Adrenal gland (tissue), 12 donors: ENCODE data around the gene PRX. TPM values are rescaled to one million over a fixed set of nuclear protein-coding genes. Genes with fewer than 3 reads are reported as not detected.

Experiments
- DNase-seq, 7 donors: peaks; one replicate each; pipeline ENCODE4 v3.0.0-alpha.2; 2019 to 2020
- H3K27ac ChIP-seq, 5 donors: fragments of 200-600 bp; sonication (generic) in 4 of 5; 1 replicate in 3 of 5; 2 replicates in 2 of 5; pipeline versions ENCODE4 v1.5.1 to v1.8.0; 2016 to 2020; ENCODE audit warnings: mild to moderate bottlenecking in 1 of 5
- H3K27me3 ChIP-seq: fragments of 200-600 bp; 2 replicates; pipeline ENCODE4 v1.8.0; 2021
- H3K36me3 ChIP-seq, 2 donors: fragments of 200-600 bp; replicated peaks in 1 of 2; 1 replicate in 1 of 2; 2 replicates in 1 of 2; pipeline versions ENCODE4 v1.5.1 to v1.8.0; 2018 to 2022
- H3K4me1 ChIP-seq, 2 donors: fragments of 200-600 bp; replicated peaks in 1 of 2; 1 replicate in 1 of 2; 2 replicates in 1 of 2; pipeline versions ENCODE4 v1.5.1 to v1.8.0; 2018 to 2021
- H3K4me3 ChIP-seq, 4 donors: fragments of 200-600 bp; sonication (generic) in 3 of 4; one replicate each; pipeline ENCODE4 v1.5.1; 2016 to 2018
- H3K9me3 ChIP-seq, 3 donors: fragments of 200-600 bp; sonication (generic) in 1 of 3; replicated peaks in 1 of 3; 1 replicate in 2 of 3; 2 replicates in 1 of 3; pipeline versions ENCODE4 v1.5.1 to v1.8.0; 2016 to 2021
- CTCF ChIP-seq, 6 experiments: fragments of 450-650 bp in 4 of 6; fragments of 200-600 bp in 2 of 6; sonication (generic) in 1 of 6; IDR thresholded peaks; 1 replicate in 5 of 6; 2 replicates in 1 of 6; pipeline versions ENCODE4 v1.5.1 to v1.8.0; 2016 to 2021; ENCODE audit warnings: antibody characterized with exemption in 6 of 6, mild to moderate bottlenecking in 2 of 6, moderate library complexity in 1 of 6
- POLR2A ChIP-seq, 2 donors: fragments of 450-650 bp; IDR thresholded peaks; one replicate each; pipeline ENCODE4 v1.6.1; 2017; ENCODE audit warnings: antibody characterized with exemption in 2 of 2, mild to moderate bottlenecking in 2 of 2, moderate library complexity in 1 of 2
- WGBS, 4 donors: extraction: QIAGEN DNeasy Blood & Tissue Kit in 2 of 4; methylation state at CpG; one replicate each; pipeline versions ENCODE4 v1.1.5 to v1.1.7; 2013 to 2017; 5-methylcytosine and 5-hydroxymethylcytosine counted together
- intact Hi-C, 2 donors: fragments of 100-400 bp; cut with DNase I; formaldehyde crosslinking; loops; one replicate each; pipeline versions ENCODE4 v1.14.1 to v1.15.0; 2022 to 2023
- polyA plus RNA-seq, 3 donors: library from polyadenylated mRNA; stranded (reverse); fragments of 200-250 nt in 2 of 3; fragments of 350-450 nt in 1 of 3; fragmentation: Illumina TruSeq in 1 of 3; extraction: RNeasy Lipid Tissue Mini Kit (QIAGEN cat#74804) in 1 of 3; gene quantifications; one replicate each; pipeline ENCODE4 v1.2.3, GENCODE V29; 2013 to 2014
- total RNA-seq, 9 donors: library from RNA; depleted of rRNA in 4 of 9; stranded (reverse); fragments of >200 nt in 4 of 9; fragments of 120-200 nt in 1 of 9; fragmentation: NEBNext Ultra II Directional in 1 of 9; extraction: Animal tissue kit (Norgen Biotek cat#: 25700) in 1 of 9; gene quantifications; one replicate each; pipeline versions ENCODE4 v1.1.0 to v1.2.4, GENCODE V29; 2013 to 2023
- donor health status: healthy with polysubstance abuse.
- donor health status: Bipolar disorder and iron deficiency.
- donor health status: DM: yes; HTN: yes; CAD: no.
- donor health status: DM: no; HTN: no; CAD: no.
- donor health status: DM: no; HTN: no; CAD: no.
- donor health status: DM: yes; HTN: yes; CAD: no.

Gene PRX
- total and polyA plus RNA-seq, 12 donors = 3.2 to 12.8 (median 7.7) TPM

GRCh38 chr19:40417643-40417981 is 4.4 kb upstream of the PRX start:
- WGBS, 4 donors = 71 to 83% (median 77%) methylated on average over 1 to 4 of the region's 4 CpGs
- Histone ChIP-seq H3K4me1 (peaks cover 6 to 27% of the 10 kb centered on the region in 2 donors), H3K36me3 (peaks cover 0 to 4% of the 10 kb centered on the region in 2 donors), H3K27ac (peak overlapping the region; percentile 9 to 84 (median 41)), H3K4me3 (no peak overlapping the region), H3K9me3 (no peaks in the 10 kb centered on the region), H3K27me3 (no peaks in the 10 kb centered on the region)
- no peak for TF ChIP-seq POLR2A (IDR thresholded peaks at IDR 0.05)
- TF ChIP-seq CTCF (IDR thresholded peaks at IDR 0.05) = no peak
- intact Hi-C loops = no loop called here
- no peak for DNase-seq

- Histone ChIP-seq H3K27me3 (no peaks in the 10 kb centered on the region), H3K36me3 (no peaks in the 10 kb centered on the region), H3K4me1 (peaks cover 6 to 27% of the 10 kb centered on the region in 2 donors), H3K4me3 (no peak overlapping the region), H3K27ac (peak overlapping the region; percentile 9 to 84 (median 41)), H3K9me3 (no peaks in the 10 kb centered on the region)
- peak in 4 of 7 donors; percentile 57 to 60 (median 58) for DNase-seq
- 41 to 54% (median 43%) methylated on average over 9 to 16 of the region's 16 CpGs for WGBS, 4 donors
- intact Hi-C loops = no loop called here
- no peak for TF ChIP-seq CTCF (IDR thresholded peaks at IDR 0.05)
- no peak for TF ChIP-seq POLR2A (IDR thresholded peaks at IDR 0.05)
Observed at GRCh38 chr19:40416918-40417642, 3.9 kb upstream of the PRX start.

GRCh38 chr19:40415768-40416167 is 2.6 kb upstream of the PRX start:
- Histone ChIP-seq H3K4me3 (no peak overlapping the region), H3K4me1 (peaks cover 12 to 31% of the 10 kb centered on the region in 2 donors), H3K27me3 (no peaks in the 10 kb centered on the region), H3K9me3 (no peaks in the 10 kb centered on the region), H3K27ac (peak overlapping the region in 1 of 5 donors; percentile 17), H3K36me3 (no peaks in the 10 kb centered on the region)
- intact Hi-C loops = no loop called here
- no peak for DNase-seq
- TF ChIP-seq POLR2A (IDR thresholded peaks at IDR 0.05) = no peak
- no peak for TF ChIP-seq CTCF (IDR thresholded peaks at IDR 0.05)
- WGBS, 4 donors = 92 to 100% (median 95%) methylated on average over 2 of the region's 2 CpGs

DNA sequence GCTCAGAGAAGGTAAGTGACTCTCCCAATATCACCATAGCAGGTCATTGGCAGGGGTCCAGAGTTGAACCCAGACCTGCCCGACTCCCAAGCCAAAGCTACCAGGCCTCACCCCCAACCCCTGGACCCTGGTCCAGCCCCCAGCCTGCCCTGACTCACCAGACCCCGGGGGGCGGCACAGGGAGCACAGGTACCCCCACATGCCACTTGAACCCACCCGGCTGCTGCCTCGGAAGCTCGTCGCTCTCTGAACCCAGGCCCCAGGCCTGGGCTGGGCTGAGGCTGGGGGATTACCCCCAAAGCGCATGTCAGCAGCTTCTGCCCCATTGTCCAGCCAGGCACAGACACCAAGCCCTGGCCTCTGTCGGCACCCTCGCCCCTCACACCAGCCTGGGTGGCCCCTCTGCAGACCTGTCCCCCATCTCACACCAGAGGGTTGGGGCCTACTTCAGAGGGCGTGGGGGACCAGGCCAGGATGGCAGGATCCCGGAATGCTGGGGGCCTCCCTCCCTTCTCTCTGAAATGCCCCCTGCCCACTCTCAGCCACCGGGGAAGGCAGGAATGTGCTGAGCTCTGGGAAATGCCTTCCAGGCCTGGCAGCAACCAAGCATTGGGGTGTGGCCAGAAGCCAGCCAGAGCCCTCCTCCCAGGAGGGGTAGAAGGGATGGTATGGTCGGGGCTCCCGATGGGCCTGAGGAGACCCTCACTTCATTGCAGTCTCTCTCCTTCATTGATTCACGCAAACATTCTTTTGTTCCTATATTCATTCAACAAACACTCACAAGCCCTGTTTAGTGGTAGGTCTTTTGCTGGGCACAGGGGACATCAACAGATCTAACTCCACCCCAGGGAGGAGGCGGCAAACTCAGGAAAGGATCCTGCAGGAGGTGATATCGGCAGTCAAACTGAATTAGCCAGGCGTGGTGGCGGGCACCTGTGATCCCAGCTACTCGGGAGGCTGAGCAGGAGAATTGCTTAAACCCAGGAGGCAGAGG is 1.7 kb upstream of the PRX start:
- Histone ChIP-seq H3K9me3 (no peaks in the 10 kb centered on the region), H3K36me3 (no peaks in the 10 kb centered on the region), H3K27ac (no peak overlapping the region), H3K27me3 (no peaks in the 10 kb centered on the region), H3K4me1 (peaks cover 12 to 29% of the 10 kb centered on the region in 2 donors), H3K4me3 (no peak overlapping the region)
- intact Hi-C loops = no loop called here
- 80 to 90% (median 86%) methylated on average over 15 to 21 of the region's 21 CpGs for WGBS, 4 donors
- no peak for DNase-seq
- no peak for TF ChIP-seq CTCF (IDR thresholded peaks at IDR 0.05)
